Ovary (tissue), 3 donors: Measurements from ENCODE around the gene CFAP65.

Source experiments
- EP300 ChIP-seq: sonication (generic); formaldehyde crosslinking; IDR thresholded peaks from one replicate; pipeline ENCODE4 v1.6.1; 2017; ENCODE audit warnings: antibody characterized with exemption
- TF ChIP-seq, protein P1 (sequence below), 3 donors: fragments of 450-650 bp in 2 of 3; fragments of 200-600 bp in 1 of 3; IDR thresholded peaks; one replicate each; pipeline versions ENCODE4 v1.5.1 to v1.8.0; 2016 to 2022; ENCODE audit warnings: antibody characterized with exemption in 3 of 3, mild to moderate bottlenecking in 1 of 3
- donor health status: DM: no; HTN: no; CAD: no.

DNA sequence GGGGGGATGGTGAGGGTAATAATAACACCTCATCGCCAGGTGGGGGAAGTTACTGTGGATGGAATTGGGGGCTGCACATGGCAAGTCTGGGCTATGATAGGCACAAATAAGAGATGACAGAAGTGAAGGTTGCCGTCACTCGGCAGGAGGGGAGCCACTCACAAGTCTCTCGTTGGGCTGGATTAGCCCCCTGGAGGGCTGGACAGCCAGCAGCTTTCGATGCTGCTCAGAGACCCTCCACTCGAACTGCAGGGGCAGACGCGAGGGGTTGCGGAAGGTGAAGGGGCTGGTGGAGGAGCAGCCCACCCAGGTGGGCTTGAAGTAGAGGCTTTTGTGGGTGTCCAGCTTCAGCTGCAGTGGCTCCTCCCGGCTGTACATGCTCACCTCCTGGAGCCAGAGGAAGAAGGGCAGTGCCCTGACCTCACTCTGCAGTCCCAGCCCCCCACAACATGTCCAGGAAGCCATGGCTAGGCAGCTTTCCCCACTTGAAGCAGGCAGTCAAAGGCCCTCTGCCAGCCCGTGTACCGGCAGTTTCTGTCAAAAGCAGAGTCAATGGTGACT is 18.2 kb downstream of the CFAP65 start:
- TF ChIP-seq, protein P1, sequence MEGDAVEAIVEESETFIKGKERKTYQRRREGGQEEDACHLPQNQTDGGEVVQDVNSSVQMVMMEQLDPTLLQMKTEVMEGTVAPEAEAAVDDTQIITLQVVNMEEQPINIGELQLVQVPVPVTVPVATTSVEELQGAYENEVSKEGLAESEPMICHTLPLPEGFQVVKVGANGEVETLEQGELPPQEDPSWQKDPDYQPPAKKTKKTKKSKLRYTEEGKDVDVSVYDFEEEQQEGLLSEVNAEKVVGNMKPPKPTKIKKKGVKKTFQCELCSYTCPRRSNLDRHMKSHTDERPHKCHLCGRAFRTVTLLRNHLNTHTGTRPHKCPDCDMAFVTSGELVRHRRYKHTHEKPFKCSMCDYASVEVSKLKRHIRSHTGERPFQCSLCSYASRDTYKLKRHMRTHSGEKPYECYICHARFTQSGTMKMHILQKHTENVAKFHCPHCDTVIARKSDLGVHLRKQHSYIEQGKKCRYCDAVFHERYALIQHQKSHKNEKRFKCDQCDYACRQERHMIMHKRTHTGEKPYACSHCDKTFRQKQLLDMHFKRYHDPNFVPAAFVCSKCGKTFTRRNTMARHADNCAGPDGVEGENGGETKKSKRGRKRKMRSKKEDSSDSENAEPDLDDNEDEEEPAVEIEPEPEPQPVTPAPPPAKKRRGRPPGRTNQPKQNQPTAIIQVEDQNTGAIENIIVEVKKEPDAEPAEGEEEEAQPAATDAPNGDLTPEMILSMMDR (IDR thresholded peaks at IDR 0.05): no peak
- TF ChIP-seq EP300: no peak
